Stimulated activated CD8-positive, alpha-beta memory T cell treated with anti-CD3 and anti-CD28 coated beads, Interleukin-4, amount 100 ng/mL, for 1 hour (primary cell): ENCODE results near the gene STK32C.

Source experiments
- DNase-seq, 2 donors: peaks; one replicate each; pipeline ENCODE4 v3.0.0-alpha.2; 2020; ENCODE audit warnings: low read depth in 2 of 2, low spot score in 1 of 2

The STK32C gene

DNA sequence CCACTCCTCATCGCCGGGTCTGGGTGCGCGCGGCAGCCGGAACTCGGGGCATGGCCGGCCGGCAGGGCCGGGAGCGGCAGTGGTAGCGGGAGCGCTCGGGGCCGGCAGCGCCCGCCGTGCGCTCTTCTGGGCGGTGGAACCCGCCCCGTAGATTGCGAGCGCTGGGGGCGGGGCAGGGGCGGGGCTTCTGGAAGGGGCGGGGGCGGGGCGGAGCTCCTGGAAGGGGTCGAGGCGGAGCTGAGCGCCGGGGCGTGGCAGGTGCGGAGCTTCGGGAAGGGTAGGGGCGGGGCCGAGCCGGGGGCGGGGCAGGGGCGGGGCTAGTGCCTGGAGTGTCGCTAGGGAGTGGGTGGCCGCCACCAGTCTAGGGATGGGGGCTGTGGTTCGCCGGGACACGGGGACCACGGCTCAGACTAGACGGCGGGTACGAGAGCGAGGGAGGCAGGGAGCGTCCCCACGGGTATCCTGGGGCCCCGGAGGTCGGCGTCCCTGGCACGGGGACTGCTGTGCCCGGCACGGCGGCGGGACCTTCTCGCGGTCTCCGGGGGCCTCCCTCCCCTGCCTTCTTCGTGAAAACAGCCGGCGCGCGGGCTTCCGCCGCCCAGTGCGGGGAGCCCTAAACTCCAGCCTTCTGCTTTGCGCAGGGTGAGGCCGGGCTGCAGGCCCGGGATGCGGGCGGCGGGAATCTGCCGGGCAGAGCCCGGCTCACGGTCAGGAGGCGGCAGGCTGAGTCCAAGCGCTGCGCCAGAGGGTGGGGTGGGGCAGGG, at the start of gene STK32C:
STK32C (minus strand) TSS at position 128 of the 764 bp plus-strand sequence; CDS start at position 11, 117 bp downstream.
- DNase-seq = peak; percentile 82 to 86

DNA sequence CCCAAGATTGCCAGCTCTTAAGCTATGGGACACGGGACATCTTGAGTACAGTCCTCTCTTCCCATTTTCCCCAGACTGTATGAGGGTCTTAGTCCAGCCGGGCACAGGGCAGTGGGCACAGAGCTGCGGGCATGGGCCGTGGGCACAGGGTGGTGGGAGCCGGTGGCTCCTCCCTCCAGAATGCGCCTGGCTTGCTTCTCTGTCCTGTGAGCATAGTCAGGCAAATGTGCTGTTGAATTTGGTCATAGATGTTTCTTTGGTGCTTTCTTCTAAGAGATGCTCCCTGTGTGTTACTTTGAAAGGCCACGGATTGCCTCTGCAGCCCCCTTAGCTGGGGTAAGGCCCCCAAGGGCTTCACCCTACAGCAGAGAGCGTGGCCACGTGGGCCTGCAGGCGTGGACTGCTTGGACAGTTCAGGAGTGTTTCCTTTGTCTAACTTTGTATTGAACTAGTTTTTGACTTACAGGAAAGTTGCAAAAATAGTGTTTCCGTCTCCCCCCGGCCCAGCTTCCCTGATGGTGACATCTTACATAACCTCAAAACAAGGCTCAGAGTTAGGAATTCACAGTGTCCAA, 49.0 kb upstream of the STK32C start:
- no peak for DNase-seq

DNA sequence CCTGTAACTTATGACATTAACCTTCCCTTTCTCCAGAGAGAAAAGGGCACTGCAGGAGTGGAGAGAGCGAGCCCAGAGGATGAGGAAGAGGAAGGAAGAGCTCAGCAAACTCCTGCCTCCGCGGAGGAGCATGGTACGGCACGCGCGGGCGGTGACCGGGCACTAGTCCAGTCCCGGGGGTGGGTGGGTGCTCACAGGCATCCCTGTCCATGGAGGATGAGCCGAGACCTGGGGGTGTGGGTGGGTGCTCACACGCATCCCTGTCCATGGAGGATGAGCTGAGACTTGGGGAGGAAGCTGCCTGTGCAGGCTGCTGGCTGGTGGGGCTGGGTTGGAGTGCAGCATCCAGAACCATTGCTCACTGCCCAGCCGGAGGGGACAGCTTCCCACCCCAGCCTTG, 48.0 kb upstream of the STK32C start:
- no peak for DNase-seq

DNA sequence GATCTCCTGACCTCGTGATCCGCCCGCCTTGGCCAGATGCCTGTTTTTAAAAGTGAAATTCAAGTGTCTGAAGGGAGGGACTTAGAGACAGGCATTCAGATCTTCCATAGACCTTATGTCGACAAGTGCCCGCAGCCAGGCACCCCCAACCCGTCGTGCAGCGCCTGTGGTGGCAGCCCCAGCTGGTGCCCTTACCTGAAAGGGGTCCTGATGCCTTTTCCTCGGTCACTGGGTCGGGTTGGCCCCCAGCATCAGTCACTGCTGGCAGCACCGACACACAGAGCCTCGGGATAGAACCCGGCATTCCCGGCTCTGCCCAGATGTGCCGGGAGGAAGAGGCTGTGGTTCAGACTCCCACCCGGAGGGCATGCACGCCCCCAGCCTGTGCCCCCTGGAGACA, 47.5 kb upstream of the STK32C start:
- no peak for DNase-seq

DNA sequence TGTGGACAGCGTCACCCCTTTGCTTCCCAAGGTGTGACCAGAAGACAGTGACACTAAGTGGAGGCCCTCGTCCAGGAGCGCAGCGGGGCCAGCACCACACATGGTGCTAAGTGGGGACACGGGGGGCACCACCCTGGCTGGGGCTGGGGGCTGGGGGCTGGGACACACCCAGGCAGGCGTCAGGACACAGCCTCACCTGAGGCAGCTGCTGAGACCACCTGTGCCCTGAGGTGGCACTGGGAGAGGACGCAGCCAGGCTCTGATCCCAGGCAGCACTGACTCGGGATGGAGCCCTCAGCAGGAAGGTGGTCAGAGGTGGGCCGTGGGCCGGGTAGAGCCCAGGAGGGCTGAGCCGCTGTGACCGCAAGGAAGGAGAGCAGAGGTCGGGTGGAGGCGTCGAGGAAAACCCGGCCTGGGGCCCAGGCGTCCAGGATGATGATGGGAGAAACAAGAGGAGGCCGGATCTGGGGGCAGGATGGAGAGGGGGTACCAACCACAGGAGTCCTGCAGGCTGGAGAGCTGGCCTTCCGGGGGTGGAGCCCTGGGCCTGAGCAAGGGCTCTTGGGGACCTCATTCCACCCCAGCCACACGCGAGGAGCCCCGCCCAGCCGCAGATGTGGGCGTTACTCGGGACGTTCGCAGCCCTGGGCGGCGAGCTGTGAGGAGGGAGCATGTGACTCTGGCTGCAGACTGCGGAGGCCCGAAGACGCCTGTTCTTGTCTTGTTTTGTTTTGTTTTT, 46.8 kb upstream of the STK32C start:
- DNase-seq = no peak

DNA sequence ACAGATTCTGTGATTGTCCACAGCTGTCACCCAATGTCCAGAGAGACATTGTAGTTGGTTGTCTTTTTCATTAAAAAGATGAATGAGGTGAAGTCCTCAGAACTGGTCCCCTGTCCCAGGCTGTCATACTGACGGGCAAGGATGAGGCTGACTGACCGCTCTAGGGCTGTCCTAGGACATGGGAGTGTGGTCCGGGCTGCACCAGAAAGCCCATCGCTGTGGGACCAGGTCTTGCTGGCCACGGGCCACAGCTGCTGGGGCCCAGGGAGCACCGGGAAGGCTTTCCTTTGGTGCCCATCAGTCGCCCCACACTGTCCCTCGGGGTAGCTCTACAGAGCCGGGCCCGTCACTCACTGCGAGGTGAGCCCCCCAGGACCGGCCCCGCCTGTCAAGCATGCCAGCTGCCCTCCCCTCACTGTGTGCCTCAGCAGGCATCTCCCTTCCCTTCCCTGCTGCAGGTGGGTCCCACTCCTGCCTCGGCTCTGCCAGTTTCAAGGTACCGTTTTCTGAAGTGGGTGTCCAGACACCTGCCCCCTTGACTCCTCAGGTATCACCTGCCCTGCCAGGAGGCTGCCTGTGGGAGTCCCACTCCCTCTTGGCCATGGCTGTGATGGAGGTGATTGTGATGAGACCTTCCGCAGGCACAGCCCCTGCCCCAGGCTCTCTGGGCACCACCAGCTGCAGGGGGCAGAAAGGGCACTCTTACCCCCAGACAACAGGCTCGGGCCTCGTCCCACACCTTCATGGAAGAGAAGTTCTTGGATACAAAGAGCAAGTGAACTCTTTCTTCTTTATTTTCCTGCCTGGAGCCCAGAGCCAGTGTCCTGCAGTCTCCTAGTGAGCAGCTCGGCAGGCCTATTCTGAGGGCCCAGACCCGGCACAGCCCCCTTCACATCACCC, 46.0 kb upstream of the STK32C start:
- no peak for DNase-seq

DNA sequence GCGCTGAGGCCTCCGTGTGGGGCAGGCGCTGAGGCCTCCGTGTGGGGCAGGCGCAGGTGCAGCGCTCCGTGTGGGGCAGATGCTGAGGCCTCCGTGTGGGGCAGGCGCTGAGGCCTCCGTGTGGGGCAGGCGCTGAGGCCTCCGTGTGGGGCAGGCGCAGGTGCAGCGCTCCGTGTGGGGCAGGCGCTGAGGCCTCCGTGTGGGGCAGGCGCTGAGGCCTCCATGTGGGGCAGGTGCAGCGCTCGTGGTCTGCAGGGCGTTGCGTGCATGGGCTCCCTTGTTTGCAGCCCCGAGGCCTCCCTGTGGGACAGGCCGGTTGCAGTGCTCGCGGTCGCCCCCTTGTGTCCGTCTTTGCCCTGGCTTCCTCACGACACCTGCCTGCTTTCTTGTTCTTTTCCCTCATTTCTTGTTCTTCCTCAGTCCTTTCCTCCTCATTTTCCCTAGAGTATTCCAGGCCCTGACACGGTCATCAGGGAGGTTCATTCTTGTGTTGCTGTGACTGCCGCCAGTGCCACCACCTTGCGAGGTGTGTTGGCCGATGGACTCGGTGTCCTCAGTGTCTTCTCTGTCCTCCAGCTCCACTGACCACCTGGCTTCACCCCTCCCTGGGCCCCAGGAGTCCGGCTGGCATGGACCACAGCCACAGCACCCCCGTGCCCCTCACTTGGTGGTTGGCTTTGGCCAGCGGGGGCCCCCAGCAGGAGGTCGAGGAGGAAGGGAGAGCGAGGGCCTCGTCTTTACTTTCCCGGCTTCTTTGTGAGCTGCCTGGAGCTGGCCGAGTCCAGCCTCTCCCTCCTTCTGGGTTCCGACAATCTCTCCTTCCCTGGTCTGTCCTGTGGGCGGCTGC, 44.9 kb upstream of the STK32C start:
- DNase-seq = peak; percentile 48 to 55

DNA sequence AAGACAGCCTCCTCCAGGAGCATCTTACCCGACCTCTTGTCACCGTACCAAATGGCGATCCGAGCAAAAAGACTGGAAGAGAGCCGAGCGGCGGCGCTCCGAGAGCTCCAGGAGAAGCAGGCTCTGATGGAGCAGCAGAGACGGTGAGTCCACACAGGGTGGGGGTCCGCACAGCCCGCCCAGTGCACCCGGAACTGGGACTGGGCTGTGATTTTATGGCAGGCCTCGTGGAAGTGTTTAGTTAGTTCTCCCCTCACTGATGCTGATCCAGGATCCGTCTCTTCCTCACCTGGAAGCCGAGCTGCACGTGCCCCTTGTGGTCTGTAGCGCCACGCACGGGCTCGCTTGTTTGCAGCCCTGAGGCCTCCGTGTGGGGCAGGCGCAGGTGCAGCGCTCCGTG, 43.9 kb upstream of the STK32C start:
- no peak for DNase-seq

DNA sequence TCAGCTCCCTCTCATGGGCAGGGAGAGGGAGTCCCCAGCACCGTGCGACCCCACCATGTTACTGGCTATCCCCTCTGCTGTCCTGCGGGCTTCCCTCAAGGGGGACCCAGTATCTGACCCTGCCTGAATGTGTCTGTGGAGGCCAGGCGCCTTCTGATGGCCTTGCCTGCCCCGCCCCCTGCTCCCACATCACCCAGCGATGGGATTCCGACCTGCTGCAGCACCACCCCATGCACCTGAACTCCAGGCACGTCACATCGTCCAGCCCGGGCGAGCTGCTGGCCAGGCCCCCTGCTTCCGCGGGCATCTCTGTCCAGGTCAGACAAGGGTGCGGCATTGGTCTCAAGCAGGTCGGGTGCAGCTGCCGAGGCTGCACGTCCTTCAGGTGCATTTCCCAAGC, 43.2 kb upstream of the STK32C start:
- DNase-seq = no peak

DNA sequence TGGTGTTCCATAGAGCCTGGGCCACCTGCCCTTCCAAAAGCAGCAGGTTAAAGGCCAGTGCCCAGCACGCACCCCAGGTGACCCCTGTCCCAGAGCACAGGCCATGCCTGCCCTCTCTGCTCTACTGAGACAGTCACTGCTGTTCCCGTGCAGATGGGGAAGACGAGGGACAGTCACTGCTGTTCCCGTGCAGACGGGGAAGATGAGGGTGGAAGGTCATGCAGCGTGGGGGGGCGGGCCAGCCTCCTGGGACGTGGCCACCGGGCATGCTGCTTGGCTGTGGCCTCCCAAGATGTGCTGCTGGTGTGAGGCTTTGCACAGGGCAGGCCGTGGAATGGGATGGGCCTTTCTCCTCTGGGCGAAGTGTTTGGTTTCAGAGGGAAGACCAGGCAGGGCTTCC, 42.6 kb upstream of the STK32C start:
- DNase-seq = no peak

DNA sequence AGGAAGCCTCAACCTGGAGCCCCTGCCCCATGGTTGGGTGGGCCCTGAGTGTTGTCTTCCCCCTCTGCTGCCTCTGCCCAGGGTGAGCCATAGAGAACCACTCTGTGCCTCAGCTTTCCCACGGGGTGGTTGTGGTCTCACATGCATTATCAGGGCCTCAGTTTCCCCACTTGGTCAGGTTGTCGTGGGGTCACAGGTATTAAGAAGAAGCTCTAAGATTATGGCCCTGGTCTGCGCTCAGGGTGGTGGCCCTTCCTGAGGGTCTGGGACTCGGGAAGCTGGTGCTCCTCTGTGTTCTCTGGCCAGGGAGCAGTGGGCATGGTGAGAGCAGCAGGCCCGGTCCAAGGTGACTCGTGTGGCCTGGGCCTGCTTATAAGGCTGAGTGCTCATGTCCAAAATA, 42.0 kb upstream of the STK32C start:
- DNase-seq = no peak

DNA sequence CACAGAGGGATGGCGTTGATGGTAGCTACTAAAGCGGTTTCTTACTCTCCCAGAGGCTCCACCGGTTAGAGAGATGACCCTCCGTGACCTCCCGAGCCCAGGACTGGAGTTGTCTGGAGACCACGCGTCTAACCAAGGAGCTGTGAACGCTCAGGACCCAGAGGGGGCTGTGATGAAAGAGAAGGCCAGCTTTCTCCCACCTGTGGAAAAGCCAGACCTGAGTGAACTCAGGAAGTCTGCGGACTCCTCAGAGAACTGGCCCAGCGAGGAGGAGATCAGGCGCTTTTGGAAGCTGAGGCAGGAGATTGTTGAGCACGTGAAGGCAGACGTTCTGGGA, 40.1 kb upstream of the STK32C start:
- no peak for DNase-seq

DNA sequence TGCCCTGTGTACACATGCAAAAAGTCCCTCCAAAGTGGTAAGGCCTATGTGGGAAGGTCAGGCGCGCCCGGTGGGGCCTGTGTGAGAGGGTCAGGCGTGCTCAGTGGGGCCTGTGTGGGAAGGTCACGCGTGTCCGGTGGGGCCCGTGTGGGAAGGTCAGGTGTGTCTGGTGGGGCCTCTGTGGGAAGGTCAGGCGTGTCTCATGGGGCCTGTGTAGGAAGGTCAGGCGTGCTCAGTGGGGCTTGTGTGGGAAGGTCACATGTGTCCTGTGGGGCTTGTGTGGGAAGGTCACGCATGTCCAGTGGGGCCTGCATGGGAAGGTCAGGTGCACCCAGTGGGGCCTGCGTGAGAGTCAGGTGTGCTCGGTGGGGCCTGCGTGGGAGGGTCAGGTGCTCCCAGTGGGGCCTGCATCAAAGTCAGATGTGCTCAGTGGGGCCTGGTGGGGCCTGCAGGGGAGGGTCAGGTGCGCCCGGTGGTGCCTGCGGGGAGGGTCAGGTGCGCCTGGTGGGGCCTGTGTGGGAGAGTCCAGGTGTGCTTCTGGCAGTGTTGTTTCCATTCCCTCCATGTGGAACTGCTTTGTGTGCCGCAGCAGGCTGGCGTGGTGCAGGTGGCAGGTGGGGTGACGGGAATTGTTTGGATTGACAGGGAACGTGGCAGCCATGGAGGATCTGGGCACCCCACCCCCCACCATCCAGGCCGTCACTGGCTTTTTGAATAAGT, 39.6 kb upstream of the STK32C start:
- DNase-seq = no peak

DNA sequence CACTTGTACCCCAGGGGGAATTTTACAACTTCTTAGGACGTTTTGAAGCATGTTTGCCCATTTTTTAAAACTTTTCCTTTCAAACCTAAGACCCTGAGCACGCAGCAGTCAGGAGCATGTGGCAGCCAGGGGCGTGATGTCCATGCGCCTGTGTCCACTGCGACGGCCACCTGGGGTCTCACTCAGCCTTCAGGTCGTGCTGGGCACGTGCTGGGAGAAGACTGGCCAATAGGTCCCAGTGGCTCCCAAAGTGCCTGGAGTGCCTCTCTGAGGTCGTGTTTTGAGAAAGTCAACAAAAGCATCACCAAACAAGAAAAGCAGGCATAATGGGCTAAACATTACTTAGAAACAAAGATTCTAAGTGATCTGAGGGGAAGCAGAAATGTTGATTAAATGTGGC, 39.1 kb upstream of the STK32C start:
- DNase-seq = no peak

DNA sequence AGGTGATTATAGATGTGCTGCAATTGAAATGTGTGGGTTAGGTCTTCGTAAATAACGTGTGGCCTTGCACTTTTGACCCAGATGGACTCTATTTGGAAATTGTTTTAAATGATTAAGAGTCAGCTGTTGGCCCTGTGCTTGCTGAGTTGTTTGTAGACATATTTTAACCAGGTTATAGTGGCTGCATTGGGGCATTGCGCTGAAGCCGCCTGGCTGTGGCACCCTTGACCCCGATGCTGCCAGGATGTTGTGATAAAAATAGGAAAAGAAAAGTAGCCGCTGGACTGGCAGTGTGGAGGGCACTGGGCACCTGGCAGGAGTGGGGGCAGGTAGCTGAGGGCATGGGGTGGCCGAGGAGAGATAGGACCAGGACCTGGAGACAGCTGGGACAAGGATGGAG, 37.6 kb upstream of the STK32C start:
- no peak for DNase-seq

DNA sequence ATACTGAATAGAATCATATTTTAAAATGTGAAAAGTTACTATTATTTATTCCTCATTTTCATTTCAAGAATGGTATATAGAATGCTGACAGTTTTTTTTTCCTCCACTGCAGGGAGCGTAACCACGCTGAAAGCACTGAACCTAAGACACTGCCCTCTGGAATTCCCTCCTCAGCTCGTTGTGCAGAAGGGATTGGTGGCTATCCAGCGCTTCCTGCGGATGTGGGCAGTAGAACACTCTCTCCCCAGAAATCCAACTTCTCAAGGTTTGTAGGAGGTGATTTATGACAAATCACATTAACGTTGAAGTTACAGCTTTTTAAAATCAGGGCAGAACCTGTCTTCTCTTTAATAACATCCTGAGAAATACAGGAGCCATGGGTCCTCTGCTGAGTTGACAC, 36.6 kb upstream of the STK32C start:
- no peak for DNase-seq

DNA sequence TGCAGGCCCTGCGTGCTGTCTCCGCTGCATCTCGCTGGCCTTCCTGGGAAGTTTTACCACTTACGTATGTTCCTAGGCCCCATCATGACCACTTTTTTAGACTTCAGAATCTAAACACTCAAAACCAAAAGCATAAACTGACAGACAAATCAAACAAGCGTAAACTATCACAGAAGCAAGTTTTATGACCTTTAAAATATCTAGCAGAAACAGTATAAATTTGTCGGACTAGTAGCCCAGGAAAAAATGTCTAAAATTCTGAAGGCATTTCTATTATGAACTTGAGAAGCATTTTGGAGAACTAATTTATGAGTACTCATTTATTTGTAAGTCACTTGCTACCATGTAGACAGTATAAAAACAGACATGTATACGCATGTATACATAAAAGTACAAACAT, 34.8 kb upstream of the STK32C start:
- no peak for DNase-seq

DNA sequence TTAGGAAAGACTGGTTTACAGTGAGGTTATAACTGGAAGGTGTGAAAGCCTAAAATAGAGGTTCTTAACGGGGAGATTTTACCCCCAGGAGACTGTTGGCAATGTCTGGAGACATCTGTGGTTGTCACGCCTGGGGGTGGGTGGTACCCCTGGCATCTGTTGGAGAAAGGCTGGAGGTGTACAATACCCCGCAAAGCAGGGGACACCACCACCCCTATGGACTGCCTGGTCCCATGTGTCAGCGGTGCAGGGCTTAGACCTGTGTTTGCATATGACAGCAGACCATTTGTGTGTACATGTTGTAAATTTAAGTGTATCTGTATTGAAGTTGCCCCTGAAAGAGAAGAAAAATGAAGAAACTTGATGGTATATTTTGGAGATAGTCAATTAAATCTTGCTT, 34.0 kb upstream of the STK32C start:
- no peak for DNase-seq

DNA sequence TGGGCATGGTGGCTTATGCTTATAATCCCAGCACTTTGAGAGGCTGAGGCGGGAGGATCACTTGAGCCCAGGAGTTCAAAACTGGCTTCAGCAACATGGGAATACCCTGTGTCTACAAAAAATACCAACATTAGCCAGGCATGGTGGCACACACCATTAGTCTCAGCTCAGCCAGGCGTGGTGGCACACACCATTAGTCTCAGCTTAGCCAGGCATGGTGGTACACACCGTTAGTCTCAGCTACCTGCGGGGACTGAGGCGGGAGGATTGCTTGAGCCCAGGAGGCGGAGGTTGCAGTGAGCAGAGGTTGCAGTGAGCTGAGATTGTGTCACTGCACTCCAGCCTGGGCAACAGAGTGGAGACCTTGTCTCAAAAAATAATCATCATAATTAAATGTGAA, 33.3 kb upstream of the STK32C start:
- DNase-seq = no peak

DNA sequence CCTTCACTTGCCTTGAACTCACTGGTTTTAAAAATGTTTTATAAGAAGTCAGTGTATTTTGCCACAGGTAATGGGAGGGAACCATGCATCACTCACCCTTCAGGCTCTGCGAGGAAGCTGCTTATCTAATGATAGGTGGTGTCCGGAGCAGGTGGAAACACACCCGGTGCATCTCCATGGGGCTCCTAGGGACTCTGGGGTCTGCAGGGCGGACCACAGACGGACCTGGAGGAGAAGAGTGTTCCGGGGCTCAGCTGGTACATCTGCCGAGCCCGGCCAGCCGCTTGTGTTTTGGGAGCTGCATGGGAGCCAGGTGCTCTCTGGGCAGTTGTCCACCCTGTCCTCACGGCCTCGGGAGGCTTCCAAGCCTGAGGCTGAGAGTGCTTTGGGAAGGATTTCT, 31.5 kb upstream of the STK32C start:
- no peak for DNase-seq
